GM12891 (cell line): ENCODE results near the gene SLC16A8.

ENCODE experiments used
- POLR2A ChIP-seq: IDR thresholded peaks from 2 replicates; pipeline ENCODE4 v1.6.1; 2011; ENCODE audit warnings: low read depth, low read length, control low read depth
- POLR2AphosphoS5 ChIP-seq: IDR thresholded peaks from 2 replicates; pipeline ENCODE4 v1.6.1; 2011; ENCODE audit warnings: low read depth, low read length, control low read depth

GRCh38 chr22:38129856-38130255 lies 45.9 kb upstream of the SLC16A8 start:
- no peak for TF ChIP-seq POLR2AphosphoS5
- no peak for TF ChIP-seq POLR2A
